ENCODE measurements around the gene GPC5. TPM values are rescaled to one million over a fixed set of nuclear protein-coding genes. Genes with fewer than 3 reads are reported as not detected.
"Not testable (repeated sequence)": the region's sequence is repeated elsewhere in the genome, so short reads cannot be mapped to it uniquely, and the experiment has no call there.

GPC5 gene
- total RNA-seq, 1 experiment from 2014 or later: not detected

DNA sequence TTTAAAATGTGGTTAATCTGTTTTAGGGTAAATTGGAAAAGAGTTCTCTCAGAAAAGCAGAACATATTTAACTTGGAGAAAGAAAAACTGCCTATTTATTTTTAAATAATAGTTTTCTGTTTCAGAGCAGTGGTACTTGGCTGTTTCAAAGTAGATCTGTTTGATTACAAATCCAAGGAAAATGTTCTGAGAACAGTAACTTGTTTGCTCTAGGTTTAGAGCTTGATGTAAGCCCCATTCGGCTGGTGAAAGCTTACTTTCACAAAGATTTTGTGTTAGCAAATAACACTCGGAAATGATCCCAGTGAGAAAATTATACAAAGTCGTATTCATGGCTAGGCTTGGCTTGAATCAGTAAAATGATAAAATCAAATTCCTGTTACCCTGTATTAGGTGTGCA is 1432.4 kb downstream of the GPC5 start:
- H3K9me3 ChIP-seq: 0 out of 2 replicates have a peak, but pooled peaks cover 2% of the 10 kb centered on the region
- H3K27me3 ChIP-seq: no peaks in the 10 kb centered on the region
- no peak for DNase-seq
- no peaks in the 10 kb centered on the region for H3K36me3 ChIP-seq
- no peak overlapping the region for H3K4me3 ChIP-seq

DNA sequence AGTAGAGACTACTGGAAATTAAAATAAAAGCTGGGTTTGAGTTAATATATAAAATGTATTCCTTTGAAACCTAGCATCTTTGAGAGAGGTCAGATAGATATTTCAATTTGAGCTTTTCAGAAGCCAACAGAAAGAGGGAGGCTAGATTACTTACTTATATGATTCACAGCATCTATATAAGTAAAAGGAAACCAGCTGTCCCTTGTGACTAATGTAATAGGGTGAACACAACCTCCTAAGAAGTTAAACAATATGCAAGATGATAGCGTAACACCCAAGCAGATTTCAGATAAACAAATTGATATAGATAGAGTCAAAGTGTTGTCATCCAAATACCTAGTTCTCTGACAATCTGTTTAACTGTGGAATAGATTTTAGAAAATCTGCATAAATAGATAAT is 1434.7 kb downstream of the GPC5 start:
- no peak for DNase-seq
- Histone ChIP-seq H3K9me3 (0 out of 2 replicates have a peak, but pooled peaks cover 2% of the 10 kb centered on the region), H3K36me3 (no peaks in the 10 kb centered on the region), H3K27me3 (no peaks in the 10 kb centered on the region), H3K4me3 (no peak overlapping the region)

DNA sequence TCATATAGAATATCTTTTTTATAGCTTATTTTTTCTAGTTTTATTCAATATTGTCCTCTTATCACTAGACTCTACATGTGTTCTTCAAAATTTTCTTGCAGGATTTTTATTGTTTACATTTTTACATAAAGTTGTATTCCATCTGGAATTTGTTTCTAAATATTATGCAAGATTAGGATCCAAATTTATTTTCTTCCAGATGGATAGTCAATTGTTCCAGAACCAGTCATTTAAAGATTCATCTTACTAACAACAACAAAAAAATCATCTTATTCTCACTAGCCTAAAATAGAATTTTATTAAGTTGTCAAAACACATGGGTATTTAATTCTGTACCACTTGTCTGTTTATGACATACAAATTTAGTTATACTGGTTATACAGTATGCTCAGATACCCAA is 1437.8 kb downstream of the GPC5 start:
- Histone ChIP-seq H3K9me3 (peaks cover 13% of the 10 kb centered on the region), H3K4me3 (no peak overlapping the region), H3K36me3 (peaks cover 8% of the 10 kb centered on the region; the same call in 1 of the 2 replicates), H3K27me3 (no peaks in the 10 kb centered on the region)
- DNase-seq: no peak

DNA sequence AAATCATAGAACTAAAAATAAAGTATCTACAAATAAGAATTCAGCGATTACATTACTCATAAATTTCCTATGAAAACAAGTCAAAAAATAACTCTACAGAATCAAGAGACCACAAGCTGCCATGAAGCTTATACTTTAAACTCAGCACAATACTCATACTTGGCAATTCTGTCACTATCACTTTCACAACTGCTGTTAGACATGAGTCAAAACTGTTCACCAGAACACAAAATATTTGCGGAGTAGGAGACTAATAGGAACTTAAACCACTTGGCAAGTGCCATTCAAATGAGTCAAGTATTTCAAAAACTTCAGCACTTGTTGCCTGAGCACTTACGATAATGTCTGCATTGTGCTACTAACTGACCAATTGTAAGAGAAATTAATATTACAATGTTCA is 1440.4 kb downstream of the GPC5 start:
- peaks cover 14% of the 10 kb centered on the region for H3K9me3 ChIP-seq
- H3K4me3 ChIP-seq: no peak overlapping the region
- peaks cover 8% of the 10 kb centered on the region; the same call in 1 of the 2 replicates for H3K36me3 ChIP-seq
- DNase-seq: peak; percentile 13
- H3K27me3 ChIP-seq: no peaks in the 10 kb centered on the region

DNA sequence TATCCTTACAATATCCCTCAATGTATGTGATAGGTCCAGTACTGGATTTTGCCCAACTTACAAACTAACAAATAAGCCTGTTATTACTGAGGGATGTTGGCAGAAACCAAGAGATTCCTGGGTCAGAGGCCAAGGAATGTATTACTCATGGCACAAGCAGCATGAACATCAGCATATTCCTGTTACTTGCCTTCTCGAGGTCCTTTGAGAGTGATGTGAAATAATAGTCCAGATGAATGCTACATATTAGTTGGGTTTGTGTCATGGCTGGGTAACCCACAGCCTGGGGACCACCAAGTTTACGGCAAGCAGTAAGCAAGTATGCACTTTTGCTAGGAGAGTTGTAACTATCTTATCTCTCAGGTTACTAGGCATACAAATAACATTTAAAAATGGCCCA is 1443.7 kb downstream of the GPC5 start:
- peaks cover 12% of the 10 kb centered on the region for H3K9me3 ChIP-seq
- peak; percentile 78 for DNase-seq
- H3K4me3 ChIP-seq: no peak overlapping the region
- H3K27me3 ChIP-seq: no peaks in the 10 kb centered on the region
- peaks cover 8% of the 10 kb centered on the region; the same call in 1 of the 2 replicates for H3K36me3 ChIP-seq

DNA sequence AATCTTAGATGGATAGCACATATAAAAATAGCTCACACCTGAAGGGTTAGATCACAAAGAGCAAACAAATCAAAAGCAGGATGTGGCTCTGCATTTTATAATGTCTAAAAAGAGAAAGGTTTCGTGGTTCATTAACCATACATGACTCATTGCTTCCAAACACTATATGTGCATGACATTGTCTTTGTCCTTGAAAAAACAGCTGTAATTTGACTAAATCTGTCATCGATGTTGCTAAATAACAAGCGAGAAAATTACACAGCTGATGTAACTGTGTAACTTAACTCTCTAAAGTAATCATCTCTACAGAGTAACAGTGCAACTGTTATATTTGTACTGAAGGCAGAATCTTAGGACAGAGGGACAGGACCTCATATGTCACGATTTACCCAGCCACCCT is 1445.1 kb downstream of the GPC5 start:
- no peaks in the 10 kb centered on the region for H3K27me3 ChIP-seq
- no peak overlapping the region for H3K4me3 ChIP-seq
- peaks cover 8% of the 10 kb centered on the region; the same call in 1 of the 2 replicates for H3K36me3 ChIP-seq
- peaks cover 12% of the 10 kb centered on the region for H3K9me3 ChIP-seq
- no peak for DNase-seq

DNA sequence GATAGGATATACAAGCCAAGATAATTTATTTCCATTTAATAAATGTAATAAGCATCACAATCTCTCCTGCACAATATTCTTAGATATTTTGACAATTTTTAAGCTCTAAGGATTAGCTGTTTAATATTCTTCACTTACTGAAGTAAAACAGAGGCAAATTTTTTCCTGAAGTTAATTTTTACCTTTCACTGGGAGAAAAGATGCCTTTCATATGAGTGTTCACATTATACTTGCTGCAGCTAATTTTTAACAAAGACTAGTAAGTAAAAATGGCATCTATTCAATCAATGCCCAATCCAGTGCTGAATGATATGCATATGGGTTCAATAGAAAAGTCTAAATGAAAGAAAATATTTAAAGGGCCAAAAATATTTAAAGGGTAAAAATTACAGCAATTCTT is 1451.0 kb downstream of the GPC5 start:
- H3K4me3 ChIP-seq: no peak overlapping the region
- H3K36me3 ChIP-seq: no peaks in the 10 kb centered on the region
- H3K9me3 ChIP-seq: no peaks in the 10 kb centered on the region; the same call in 1 of the 2 replicates
- H3K27me3 ChIP-seq: no peaks in the 10 kb centered on the region
- no peak for DNase-seq

DNA sequence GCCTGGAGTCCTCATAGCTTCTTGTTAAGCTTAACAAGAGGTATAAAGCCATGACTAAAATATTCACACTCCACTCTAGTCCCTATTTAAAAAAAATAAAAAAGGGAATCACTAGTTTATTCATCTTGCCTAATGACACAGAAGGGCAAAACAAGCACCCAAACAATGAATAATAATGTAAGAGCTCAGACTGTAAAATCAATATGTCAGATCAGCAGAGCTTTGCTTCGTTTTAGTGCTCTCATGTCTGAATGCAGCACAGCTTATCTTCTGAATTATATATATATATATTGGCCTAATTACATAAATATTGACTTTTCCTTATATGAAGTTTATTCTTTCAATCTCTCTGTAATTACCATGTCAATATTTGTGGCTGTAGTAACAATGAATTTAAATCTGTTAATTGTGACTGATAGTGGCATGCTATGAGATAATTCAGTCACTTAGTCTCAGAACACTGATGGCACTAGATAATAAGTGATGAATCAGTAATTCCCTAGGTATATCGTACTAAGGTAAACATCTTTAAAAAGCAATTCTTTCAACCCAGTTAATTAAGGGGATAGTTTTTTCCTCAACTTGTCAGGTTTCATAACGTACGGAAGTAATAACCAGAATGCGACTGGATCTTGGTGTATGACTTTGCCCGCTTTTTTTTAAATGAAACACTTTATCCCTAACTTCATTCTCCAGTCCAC is 1466.3 kb downstream of the GPC5 start:
- no peaks in the 10 kb centered on the region for H3K9me3 ChIP-seq
- DNase-seq: no peak

DNA sequence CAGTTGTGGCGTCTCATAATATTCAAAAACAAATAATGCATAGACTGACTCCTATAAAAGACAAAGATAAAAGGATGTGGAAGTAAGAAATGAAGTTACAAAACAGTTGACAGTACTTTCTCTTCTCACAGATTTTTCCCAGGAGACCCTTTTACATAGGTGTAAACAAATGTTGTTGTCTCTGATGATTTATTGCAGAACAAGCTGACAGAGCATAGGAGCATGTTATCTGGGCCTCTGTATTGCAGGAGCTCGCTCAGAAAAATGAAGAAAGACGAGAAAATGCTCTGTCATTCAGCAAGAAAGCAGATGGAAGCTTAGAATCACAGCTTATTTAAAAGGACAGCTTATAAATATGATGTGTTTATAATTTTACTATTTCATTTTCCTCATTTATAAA is 1474.6 kb downstream of the GPC5 start:
- Histone ChIP-seq H3K36me3 (no peaks in the 10 kb centered on the region), H3K9me3 (no peaks in the 10 kb centered on the region), H3K27me3 (no peaks in the 10 kb centered on the region), H3K4me3 (no peak overlapping the region)
- DNase-seq: no peak

More for the DNA sequence above, 1466.3 kb downstream of the GPC5 start:
- no peaks in the 10 kb centered on the region for H3K36me3 ChIP-seq
- no peaks in the 10 kb centered on the region for H3K27me3 ChIP-seq
- H3K4me3 ChIP-seq: no peak overlapping the region

DNA sequence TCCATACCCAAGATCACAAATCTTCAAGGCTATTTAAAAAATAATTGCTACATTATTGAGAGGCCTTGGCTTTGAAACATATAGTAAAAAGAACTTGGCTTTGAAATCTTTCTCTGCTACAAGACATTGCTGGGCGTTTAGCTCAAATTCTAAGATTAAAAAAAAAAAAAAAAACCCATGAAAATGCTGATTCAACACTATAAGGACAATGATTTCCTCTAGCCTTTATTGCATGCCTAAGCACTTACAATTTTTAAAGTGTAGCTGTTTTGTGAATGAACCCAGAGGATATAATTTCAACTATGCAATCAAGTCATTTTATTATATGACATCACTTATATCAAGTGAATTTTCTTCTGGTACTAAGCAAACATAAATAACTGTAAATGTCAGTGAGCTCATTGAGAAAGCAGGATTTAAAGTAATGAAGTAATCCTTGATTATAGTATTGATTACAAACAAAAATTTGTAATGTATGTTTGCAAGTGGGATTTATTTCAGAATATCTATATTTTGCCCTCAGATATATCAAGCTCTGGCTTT is 1488.2 kb downstream of the GPC5 start:
- Histone ChIP-seq H3K9me3 (no peaks in the 10 kb centered on the region), H3K27me3 (no peaks in the 10 kb centered on the region), H3K36me3 (no peaks in the 10 kb centered on the region), H3K4me3 (no peak overlapping the region)
- no peak for DNase-seq

DNA sequence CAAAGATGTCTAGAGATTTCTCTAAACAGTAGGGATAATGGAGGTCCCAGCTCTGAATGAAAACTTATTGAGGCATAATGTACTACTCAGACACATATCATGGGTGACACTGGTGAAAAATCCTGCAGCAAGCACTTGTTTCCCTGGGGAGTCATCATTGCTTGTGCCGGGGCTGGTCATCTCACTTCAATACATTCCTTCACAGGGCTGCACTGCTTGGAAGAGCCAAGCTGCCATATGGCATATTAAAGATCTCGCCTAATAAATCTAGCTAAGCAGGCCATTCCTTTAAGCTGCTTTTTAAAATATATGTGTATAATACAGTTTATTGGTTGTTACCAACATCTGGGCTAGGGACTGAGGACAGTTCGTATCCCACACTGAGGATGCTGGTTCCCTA is 1496.0 kb downstream of the GPC5 start:
- Histone ChIP-seq H3K36me3 (no peaks in the 10 kb centered on the region), H3K9me3 (no peaks in the 10 kb centered on the region), H3K4me3 (no peak overlapping the region), H3K27me3 (no peaks in the 10 kb centered on the region)
- no peak for DNase-seq

DNA sequence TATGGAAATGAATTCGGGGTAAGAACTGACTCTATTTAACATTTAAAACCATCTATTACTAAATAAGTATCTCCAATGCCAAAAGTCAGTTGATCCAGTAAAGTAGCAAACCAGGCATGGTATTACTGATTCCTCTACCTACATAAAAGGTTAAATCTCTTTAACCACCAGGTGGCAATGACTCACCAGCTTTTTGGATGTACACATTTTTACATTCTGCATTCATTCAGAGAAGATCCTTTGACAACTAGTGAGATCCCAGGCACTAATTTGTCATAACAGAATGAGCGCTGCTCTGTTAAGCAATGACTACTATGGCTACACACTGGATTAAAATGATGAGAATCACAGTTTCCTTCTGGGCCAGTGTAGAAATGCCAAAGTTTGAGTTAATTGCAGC is 1498.4 kb downstream of the GPC5 start:
- H3K9me3 ChIP-seq: no peaks in the 10 kb centered on the region; the same call in 1 of the 2 replicates
- H3K27me3 ChIP-seq: no peaks in the 10 kb centered on the region
- H3K36me3 ChIP-seq: no peaks in the 10 kb centered on the region
- H3K4me3 ChIP-seq: no peak overlapping the region
- DNase-seq: no peak

DNA sequence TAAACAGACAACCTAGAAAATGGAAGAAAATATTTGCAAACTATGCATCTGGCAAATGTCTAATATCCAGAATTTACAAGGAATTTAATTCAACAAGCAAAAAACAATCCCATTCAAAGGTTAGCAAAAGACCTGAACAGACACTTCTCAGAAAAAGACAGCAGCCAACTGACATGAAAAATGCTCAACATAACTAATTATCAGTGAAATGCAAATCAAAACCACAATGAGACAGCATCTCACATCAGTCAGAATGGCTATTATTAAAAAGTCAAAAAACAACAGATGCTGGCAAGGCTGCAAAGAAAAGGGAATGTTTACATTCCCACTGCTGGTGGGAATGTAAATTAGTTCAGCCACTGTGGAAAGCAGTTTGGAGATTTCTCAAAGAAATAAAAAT is 1500.5 kb downstream of the GPC5 start:
- not testable (repeated sequence) for H3K36me3 ChIP-seq, DNase-seq, H3K9me3 ChIP-seq, H3K4me3 ChIP-seq, H3K27me3 ChIP-seq

DNA sequence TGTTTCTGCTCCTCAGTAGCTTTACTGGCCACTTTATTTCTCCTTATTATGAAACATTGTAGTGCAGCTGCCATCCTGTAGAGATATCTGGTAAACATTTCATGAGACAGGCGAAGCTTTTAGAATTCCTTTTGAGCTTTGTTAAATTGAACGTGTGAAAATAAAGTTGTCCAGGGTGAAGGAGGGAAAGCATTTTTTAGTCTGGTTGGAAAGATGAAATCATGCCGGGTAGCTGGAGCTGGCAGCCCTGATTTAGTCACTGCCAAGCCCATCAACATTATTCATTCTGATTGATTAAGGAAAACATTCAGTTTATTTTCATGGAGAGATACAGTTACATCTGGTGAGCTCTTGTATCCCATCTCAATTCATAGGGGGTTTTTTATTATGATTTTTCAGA is 1502.0 kb downstream of the GPC5 start:
- H3K4me3 ChIP-seq: no peak overlapping the region
- H3K9me3 ChIP-seq: peaks cover under 1% of the 10 kb centered on the region
- H3K27me3 ChIP-seq: no peaks in the 10 kb centered on the region
- no peaks in the 10 kb centered on the region for H3K36me3 ChIP-seq
- no peak for DNase-seq

DNA sequence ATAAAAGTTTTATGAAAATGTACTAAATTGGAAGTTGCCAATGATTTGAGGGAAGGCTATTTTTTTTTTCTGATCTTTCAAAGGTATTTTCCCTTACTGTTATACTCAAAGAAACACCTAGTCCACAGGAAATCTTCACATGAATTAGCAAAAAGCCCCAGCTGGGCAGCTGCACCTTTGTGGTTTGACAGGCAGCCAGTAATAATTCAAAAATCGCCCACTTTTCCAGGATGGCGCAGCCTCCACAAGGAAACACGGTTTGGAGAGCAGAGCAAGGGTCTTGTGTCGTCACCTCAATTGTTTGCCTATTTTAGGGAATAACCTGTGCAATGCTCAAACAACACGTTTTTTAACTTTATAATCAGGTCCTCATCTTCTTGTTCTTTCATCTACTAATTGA is 1503.3 kb downstream of the GPC5 start:
- Histone ChIP-seq H3K9me3 (peaks cover 6% of the 10 kb centered on the region), H3K4me3 (no peak overlapping the region), H3K36me3 (no peaks in the 10 kb centered on the region), H3K27me3 (no peaks in the 10 kb centered on the region)
- no peak for DNase-seq

DNA sequence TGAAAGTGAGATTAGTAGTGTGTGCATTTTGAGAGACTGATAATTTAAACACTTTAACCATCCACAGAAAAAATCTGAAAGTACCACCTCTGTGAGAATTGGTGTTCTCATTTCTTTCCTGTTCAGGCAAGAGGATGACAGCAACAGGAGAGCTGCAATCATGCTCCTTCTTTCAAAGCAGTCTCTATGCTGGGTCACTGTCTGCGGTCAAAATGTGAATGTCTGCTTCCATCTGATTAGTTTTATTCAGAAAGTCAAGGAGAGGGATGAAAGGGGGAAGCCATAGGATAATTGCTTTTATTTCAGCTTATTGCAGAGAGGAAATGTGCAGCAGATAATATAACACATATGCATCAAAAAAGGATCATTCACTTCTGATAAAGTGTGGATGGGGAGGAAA is 1514.2 kb downstream of the GPC5 start:
- DNase-seq: no peak
- Histone ChIP-seq H3K9me3 (no peaks in the 10 kb centered on the region), H3K36me3 (no peaks in the 10 kb centered on the region), H3K27me3 (no peaks in the 10 kb centered on the region), H3K4me3 (no peak overlapping the region)

DNA sequence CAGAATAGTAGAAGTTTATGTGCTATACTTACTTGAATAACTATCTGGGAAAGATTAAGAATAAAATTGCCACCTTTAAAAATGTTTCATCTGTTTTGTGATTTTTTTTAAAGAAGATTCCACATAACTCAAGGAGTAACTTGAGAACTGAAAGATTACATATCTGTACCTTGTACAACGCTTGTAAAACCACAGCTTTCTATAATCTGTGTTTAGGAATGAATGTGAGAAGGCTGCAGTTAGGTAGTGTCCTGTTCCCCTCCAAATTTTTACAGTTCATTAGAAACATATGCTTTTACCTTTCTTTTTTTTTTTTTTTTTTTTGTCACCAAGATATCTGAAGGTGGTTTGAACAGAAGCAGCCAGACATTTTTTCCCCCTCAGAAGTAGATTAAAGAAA is 1515.4 kb downstream of the GPC5 start:
- Histone ChIP-seq H3K4me3 (no peak overlapping the region), H3K27me3 (no peaks in the 10 kb centered on the region), H3K36me3 (no peaks in the 10 kb centered on the region), H3K9me3 (no peaks in the 10 kb centered on the region)
- DNase-seq: no peak

Measured in MG63 (cell line).